ENCODE measurements around the gene CADM3. TPM values are rescaled to one million over a fixed set of nuclear protein-coding genes. Genes with fewer than 3 reads are reported as not detected.
A peak's percentile ranks its signal among the peaks of the same experiment; 100 is the strongest.

Gene CADM3
- total and polyA plus RNA-seq, 9 of the 15 experiments (the other 6 are each of a cell fraction or from before 2014, with no cell fraction given), result 0.04 TPM; not detected in 8

DNA sequence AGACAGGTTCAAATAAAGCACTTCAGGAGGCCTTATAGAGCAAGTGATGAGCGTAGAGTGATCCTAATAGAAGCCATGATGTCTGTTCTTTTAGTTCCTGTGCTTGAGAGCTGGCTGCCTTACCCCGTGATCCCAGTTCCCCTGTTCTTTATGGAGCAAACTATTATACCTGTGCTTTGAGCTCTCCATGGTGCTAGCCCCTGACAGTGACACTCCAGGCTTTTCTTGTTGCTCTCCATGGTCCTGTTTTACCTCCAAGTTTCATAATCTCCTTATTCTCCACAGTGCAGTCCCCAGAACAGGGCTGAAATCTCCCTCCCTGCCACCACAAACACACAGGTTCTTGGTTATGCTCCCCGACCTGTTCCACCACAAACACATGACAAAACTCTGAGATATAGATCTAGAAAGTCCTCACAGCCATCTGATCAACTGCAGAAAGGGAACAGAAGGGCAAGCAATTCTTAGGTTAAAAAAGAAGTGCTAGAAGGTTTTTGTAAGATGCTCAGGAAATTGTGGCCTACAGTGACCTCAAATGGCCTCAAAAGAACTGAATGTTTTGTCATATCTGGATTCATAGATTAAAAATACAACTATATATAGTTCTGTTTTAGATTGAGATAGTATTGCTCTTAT lies 6.0 kb downstream of the CADM3 start (continued):
- TF ChIP-seq, protein P1, sequence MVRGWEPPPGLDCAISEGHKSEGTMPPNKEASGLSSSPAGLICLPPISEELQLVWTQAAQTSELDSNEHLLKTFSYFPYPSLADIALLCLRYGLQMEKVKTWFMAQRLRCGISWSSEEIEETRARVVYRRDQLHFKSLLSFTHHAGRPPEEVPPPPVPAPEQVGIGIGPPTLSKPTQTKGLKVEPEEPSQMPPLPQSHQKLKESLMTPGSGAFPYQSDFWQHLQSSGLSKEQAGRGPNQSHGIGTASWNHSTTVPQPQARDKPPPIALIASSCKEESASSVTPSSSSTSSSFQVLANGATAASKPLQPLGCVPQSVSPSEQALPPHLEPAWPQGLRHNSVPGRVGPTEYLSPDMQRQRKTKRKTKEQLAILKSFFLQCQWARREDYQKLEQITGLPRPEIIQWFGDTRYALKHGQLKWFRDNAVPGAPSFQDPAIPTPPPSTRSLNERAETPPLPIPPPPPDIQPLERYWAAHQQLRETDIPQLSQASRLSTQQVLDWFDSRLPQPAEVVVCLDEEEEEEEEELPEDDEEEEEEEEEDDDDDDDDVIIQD (CRISPR knock-in tag; IDR thresholded peaks at IDR 0.05), result no peak
- no peak; the same call in 1 of the 2 replicates for TF ChIP-seq ZNF134 (CRISPR knock-in tag; conservative IDR thresholded peaks at IDR 0.05)
- TF ChIP-seq FOXK2 (conservative IDR thresholded peaks at IDR 0.05 in 1 of 2, IDR thresholded peaks at IDR 0.05 in 1 of 2; ENCODE audit: low read depth in 2 of 2), result no peak
- no peak for TF ChIP-seq SIRT6 (IDR thresholded peaks at IDR 0.05; ENCODE audit: low read depth, low read length)
- TF ChIP-seq KDM1A (IDR thresholded peaks at IDR 0.05), result no peak
- TF ChIP-seq, protein P2, sequence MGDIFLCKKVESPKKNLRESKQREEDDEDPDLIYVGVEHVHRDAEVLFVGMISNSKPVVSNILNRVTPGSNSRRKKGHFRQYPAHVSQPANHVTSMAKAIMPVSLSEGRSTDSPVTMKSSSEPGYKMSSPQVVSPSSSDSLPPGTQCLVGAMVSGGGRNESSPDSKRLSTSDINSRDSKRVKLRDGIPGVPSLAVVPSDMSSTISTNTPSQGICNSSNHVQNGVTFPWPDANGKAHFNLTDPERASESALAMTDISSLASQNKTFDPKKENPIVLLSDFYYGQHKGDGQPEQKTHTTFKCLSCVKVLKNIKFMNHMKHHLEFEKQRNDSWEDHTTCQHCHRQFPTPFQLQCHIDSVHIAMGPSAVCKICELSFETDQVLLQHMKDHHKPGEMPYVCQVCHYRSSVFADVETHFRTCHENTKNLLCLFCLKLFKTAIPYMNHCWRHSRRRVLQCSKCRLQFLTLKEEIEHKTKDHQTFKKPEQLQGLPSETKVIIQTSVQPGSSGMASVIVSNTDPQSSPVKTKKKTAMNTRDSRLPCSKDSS (IDR thresholded peaks at IDR 0.05; ENCODE audit: low read depth, partially characterized antibody), result no peak
- TF ChIP-seq ZNF24 (IDR thresholded peaks at IDR 0.05), result peak; percentile 61; the same call in 1 of the 2 replicates
- no peak for TF ChIP-seq ZNF212 (CRISPR knock-in tag; IDR thresholded peaks at IDR 0.05)
- no peak for TF ChIP-seq NONO (IDR thresholded peaks at IDR 0.05; ENCODE audit: low read depth in 2 of 2, low read length in 1 of 2)
- TF ChIP-seq, protein P3, sequence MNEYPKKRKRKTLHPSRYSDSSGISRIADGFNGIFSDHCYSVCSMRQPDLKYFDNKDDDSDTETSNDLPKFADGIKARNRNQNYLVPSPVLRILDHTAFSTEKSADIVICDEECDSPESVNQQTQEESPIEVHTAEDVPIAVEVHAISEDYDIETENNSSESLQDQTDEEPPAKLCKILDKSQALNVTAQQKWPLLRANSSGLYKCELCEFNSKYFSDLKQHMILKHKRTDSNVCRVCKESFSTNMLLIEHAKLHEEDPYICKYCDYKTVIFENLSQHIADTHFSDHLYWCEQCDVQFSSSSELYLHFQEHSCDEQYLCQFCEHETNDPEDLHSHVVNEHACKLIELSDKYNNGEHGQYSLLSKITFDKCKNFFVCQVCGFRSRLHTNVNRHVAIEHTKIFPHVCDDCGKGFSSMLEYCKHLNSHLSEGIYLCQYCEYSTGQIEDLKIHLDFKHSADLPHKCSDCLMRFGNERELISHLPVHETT (CRISPR knock-in tag; conservative IDR thresholded peaks at IDR 0.05 in 1 of 2, IDR thresholded peaks at IDR 0.05 in 1 of 2), result peak; percentile 87 to 97
- TF ChIP-seq, protein P4, sequence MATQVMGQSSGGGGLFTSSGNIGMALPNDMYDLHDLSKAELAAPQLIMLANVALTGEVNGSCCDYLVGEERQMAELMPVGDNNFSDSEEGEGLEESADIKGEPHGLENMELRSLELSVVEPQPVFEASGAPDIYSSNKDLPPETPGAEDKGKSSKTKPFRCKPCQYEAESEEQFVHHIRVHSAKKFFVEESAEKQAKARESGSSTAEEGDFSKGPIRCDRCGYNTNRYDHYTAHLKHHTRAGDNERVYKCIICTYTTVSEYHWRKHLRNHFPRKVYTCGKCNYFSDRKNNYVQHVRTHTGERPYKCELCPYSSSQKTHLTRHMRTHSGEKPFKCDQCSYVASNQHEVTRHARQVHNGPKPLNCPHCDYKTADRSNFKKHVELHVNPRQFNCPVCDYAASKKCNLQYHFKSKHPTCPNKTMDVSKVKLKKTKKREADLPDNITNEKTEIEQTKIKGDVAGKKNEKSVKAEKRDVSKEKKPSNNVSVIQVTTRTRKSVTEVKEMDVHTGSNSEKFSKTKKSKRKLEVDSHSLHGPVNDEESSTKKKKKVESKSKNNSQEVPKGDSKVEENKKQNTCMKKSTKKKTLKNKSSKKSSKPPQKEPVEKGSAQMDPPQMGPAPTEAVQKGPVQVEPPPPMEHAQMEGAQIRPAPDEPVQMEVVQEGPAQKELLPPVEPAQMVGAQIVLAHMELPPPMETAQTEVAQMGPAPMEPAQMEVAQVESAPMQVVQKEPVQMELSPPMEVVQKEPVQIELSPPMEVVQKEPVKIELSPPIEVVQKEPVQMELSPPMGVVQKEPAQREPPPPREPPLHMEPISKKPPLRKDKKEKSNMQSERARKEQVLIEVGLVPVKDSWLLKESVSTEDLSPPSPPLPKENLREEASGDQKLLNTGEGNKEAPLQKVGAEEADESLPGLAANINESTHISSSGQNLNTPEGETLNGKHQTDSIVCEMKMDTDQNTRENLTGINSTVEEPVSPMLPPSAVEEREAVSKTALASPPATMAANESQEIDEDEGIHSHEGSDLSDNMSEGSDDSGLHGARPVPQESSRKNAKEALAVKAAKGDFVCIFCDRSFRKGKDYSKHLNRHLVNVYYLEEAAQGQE (IDR thresholded peaks at IDR 0.05; ENCODE audit: borderline replicate concordance), result peak; percentile 100
- TF ChIP-seq, protein P4 (CRISPR knock-in tag; IDR thresholded peaks at IDR 0.05; ENCODE audit: low read depth), result peak; percentile 100
- no peak for TF ChIP-seq ILK (tag; IDR thresholded peaks at IDR 0.05; ENCODE audit: borderline replicate concordance, low read depth)
- no peak for TF ChIP-seq GTF2E2 (tag; IDR thresholded peaks at IDR 0.05)
- peak; percentile 97 for TF ChIP-seq ZNF232 (CRISPR knock-in tag; IDR thresholded peaks at IDR 0.05)
